Lung microvascular endothelial cell (primary cell): ENCODE measurements around the gene RAD51AP2. TPM values are rescaled to one million over a fixed set of nuclear protein-coding genes. Genes with fewer than 3 reads are reported as not detected.
"Not testable (repeated sequence)": the region's sequence is repeated elsewhere in the genome, so short reads cannot be mapped to it uniquely, and the experiment has no call there.

Experiments
- DNase-seq, 2 donors: peaks; one replicate each; pipeline versions ENCODE4 v3.0.0 to v3.0.0-alpha.2; 2010; ENCODE audit warnings: low read depth in 2 of 2
- total RNA-seq: library from RNA; depleted of rRNA; stranded (reverse); fragments of >200 nt; gene quantifications from 2 replicates; pipeline ENCODE4 v1.2.1, GENCODE V29; 2014

RAD51AP2 gene
- not detected in 2 replicates for total RNA-seq

GRCh38 chr2:17518212-17519154 lies at the start of gene RAD51AP2:
RAD51AP2 (minus strand) TSS chr2:17518440; CDS start chr2:17518415, 25 bp downstream.
- peak; percentile 54 to 74 for DNase-seq

DNA sequence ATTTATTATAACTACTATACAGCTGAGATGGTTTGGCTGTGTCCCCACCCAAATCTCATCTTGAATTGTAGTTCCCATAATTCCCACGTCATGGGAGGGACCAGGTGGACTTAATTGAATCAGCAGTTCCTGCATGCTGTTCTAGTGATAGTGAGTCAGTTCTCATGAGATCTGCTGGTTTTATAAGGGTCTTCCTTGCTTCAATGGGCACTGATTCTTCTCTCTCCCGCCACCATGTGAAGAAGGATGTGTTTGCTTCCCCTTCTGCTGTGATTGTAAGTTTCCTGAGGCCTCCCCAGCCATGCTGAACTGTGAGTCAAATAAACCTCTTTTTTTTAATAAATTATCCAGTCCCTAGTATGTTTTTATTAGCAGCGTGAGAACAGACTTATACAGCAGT lies 47.5 kb upstream of the RAD51AP2 start:
- DNase-seq: not testable (repeated sequence)

- no peak for DNase-seq
Measured at GRCh38 chr2:17558878-17559277, 40.6 kb upstream of the RAD51AP2 start.

GRCh38 chr2:17558053-17558452 lies 39.8 kb upstream of the RAD51AP2 start:
- no peak for DNase-seq

DNA sequence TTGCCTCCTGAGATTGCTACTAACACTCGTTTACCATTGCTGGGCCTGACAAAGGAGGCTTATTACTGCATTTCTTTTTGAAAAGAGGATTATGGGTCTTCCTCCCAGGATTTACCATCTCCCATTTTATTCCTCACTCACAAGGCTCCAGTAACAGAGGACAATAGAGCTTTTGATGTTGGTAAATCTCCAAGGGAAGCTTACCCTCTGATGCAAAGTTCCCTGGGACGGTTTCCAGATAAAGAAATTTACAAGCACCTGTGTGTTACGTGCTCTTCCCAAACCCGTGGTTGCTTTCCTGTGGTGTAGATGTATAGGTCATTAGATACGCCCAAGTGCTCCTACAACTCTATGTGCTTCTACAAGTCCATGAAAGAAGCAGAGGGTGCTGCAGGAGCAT lies 39.4 kb upstream of the RAD51AP2 start:
- DNase-seq: no peak

DNA sequence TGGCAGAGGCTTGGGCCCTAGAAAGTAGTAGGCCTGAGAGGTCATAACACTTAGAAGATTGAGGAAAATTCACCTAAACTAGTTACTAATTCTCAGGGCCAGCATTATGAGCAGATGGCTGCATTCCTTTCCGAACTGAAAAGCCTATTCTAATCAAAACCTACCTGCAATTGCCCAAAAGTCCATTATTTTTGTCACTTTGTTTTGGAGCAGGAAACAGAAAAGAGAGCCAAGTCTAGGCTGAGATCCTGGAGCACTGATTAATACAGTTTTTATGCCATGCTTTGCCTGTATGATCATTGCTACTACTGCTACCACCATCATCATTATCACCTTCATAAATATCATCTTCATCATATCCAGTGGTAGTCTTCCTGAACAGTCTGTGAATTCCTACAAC lies 36.9 kb upstream of the RAD51AP2 start:
- DNase-seq: no peak

DNA sequence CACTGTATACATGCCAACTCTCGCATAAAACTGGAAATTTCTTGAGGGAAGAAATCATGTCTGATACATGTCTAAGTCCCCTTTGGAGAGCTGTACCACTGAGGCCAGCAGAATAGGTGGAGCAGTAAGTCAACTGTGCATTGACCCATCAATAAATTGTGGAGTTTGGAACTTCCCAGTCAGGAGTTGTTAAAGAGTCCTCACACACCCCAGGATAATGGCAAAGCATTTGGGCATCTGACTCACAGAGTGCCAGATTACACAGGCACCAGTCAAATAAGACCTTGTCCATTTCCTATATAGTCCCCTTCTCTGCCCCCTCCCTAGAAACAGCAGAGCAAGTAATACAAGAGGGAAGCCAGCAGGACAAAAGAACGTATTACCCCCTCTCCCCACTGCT lies 32.7 kb upstream of the RAD51AP2 start:
- no peak for DNase-seq

- no peak for DNase-seq
Measured at GRCh38 chr2:17547737-17548136, 29.5 kb upstream of the RAD51AP2 start.

DNA sequence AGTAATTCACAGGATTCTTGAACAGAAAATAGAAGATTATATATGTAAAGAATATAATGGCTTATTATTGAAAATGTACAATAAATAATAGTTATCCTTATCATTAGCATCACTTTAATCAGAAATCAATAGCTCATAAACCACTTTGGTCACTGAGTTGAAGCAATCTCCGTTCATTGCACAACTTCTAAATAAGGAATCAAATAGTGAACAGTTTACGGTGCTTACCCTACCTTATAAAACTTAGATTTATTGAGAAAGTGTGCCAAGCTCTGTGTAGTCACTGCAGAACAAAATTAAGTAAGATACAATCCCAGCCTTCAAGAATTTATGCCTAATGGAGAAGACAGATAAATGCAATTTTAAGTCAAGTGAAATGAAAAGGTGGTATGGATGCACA lies 29.0 kb upstream of the RAD51AP2 start:
- DNase-seq: no peak

- no peak for DNase-seq
Measured at GRCh38 chr2:17545680-17546613, 27.7 kb upstream of the RAD51AP2 start.

GRCh38 chr2:17544256-17544655 lies 26.0 kb upstream of the RAD51AP2 start:
- DNase-seq: no peak

DNA sequence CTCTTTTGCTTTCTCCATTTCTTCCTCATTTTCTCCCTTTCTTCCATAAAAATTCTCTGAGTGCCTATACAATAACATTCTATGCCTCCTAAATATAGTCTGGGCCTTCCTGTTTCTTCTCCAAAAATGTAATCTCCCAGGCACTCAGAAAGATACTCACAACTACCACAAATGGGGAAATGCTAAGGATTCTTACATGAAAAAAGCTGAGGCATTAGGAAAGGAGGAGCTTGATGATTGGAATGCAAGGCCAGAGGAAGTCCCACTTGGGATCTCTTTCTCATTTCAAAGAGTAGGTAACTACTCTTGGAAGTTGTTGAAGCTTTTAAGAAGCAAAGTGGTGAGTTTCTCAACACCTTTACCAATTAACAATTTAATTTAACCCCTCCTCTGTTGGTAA lies 25.6 kb upstream of the RAD51AP2 start:
- no peak for DNase-seq

GRCh38 chr2:17543131-17543660 lies 25.0 kb upstream of the RAD51AP2 start:
- no peak for DNase-seq

GRCh38 chr2:17542471-17542870 lies 24.2 kb upstream of the RAD51AP2 start:
- DNase-seq: no peak

- no peak for DNase-seq
Measured at GRCh38 chr2:17541531-17541950, 23.3 kb upstream of the RAD51AP2 start.

- DNase-seq: no peak
Measured at GRCh38 chr2:17540813-17541530, 22.7 kb upstream of the RAD51AP2 start.

DNA sequence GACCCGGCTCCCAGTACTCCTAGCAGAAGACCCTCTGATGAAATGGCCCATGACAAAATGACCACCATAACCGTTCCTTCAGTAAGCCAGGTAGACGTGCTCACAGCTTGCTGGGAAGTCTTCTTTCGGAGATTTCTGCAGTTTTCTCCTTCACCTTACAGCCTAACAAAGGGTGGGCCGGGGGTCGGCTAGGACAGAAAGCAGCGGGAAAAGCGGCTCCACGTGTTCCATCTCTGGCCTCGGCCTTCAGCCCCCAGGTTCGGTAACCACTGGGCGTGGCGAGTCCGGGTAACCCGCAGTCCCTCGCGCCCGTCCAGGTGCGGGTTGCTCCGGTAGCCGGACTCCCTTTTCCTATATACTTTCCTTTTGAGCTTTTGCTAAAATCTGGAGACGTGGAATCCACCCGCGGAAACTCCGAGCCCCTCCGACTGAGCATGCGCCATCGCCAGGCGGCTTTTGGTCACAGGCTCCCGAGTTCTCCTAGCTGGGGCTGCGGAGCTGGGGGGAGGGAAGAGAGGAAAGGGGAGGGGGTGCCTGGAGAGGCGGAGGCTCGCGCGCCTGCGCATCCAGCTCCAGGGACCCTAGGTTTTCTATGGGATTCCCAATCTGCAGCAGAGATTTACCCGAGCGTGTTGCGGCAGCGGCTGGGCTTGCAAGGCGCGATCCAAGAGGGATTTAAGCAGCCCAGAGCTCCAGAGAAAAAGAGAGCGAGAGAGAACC lies 22.0 kb upstream of the RAD51AP2 start, which contains the start of gene VSNL1:
TSS of gene VSNL1 (plus strand) at position 604 of the 720 bp plus-strand sequence. CDS start 51,379 bp downstream, outside the sequence.
- DNase-seq: peak; percentile 38 to 61

DNA sequence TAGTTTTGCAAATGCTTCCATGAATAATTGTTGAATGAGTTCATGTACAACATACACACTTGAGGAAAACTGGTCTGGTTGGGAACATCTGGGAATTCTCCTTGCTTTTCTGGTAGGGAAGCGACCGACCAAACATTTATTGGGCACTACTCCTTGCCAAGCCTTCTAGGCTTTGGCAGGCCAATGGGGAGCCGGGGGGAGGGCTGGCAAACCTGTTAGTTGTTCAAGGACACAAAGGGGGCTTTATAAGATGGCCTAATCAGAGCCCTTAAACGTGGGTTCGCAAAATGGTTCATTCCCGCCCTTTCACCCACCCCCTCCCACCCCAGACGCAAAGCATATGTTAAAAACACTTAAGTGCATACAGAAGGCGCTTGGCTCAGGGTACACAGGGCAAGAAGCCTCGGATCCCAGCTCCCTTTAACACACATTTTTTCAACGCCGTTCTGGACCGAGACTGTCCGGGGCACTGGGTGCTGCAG lies 21.4 kb upstream of the RAD51AP2 start:
- no peak for DNase-seq

GRCh38 chr2:17538844-17539554 lies 20.8 kb upstream of the RAD51AP2 start:
- peak; percentile 41 to 60 for DNase-seq
